Fibroblast of villous mesenchyme (primary cell): ENCODE data around the gene RBM20. TPM values are rescaled to one million over a fixed set of nuclear protein-coding genes. Genes with fewer than 3 reads are reported as not detected.
A peak's percentile ranks its signal among the peaks of the same experiment; 100 is the strongest.

Experiments
- DNase-seq: peaks from one replicate; pipeline ENCODE4 v3.0.0-alpha.2; 2010; ENCODE audit warnings: low read depth
- H3K4me3 ChIP-seq: 2 replicates; pipeline ENCODE4 v1.5.1; 2011; ENCODE audit warnings: low read depth, mild to moderate bottlenecking, low read length
- CTCF ChIP-seq: IDR thresholded peaks from 2 replicates; pipeline ENCODE4 v1.5.1; 2012; ENCODE audit warnings: low read depth, mild to moderate bottlenecking, low read length; ENCODE audit not compliant: insufficient read depth
- total RNA-seq: library from RNA; depleted of rRNA; stranded (reverse); fragments of >200 nt; gene quantifications from 2 replicates; pipeline ENCODE4 v1.2.3, GENCODE V29; 2012

RBM20 gene
- total RNA-seq, 1 donor, result under 0.01 TPM

GRCh38 chr10:110649347-110650264 lies 5.5 kb downstream of the RBM20 start:
- no peak for TF ChIP-seq CTCF
- H3K4me3 ChIP-seq, result no peak overlapping the region
- no peak for DNase-seq

- DNase-seq, result no peak
- H3K4me3 ChIP-seq, result no peak overlapping the region
- no peak for TF ChIP-seq CTCF
Measured at GRCh38 chr10:110650265-110650668, 6.1 kb downstream of the RBM20 start.

GRCh38 chr10:110651044-110651958 lies 7.2 kb downstream of the RBM20 start:
- no peak for TF ChIP-seq CTCF
- H3K4me3 ChIP-seq, result no peak overlapping the region
- peak; percentile 92 for DNase-seq

GRCh38 chr10:110652475-110653118 lies 8.5 kb downstream of the RBM20 start:
- TF ChIP-seq CTCF, result no peak
- DNase-seq, result no peak
- no peak overlapping the region for H3K4me3 ChIP-seq

- H3K4me3 ChIP-seq, result no peak overlapping the region
- TF ChIP-seq CTCF, result no peak
- no peak for DNase-seq
Measured at GRCh38 chr10:110655320-110655719, 11.2 kb downstream of the RBM20 start.

GRCh38 chr10:110656612-110657011 lies 12.5 kb downstream of the RBM20 start:
- DNase-seq, result no peak
- H3K4me3 ChIP-seq, result no peak overlapping the region
- TF ChIP-seq CTCF, result no peak
